CD4-positive, alpha-beta T cell (primary cell): ENCODE results near the gene COL11A1. TPM values are rescaled to one million over a fixed set of nuclear protein-coding genes. Genes with fewer than 3 reads are reported as not detected.

Experiments
- ATAC-seq: fragments of 200-7000 bp; cut with Tn5 transposase; one replicate; pipeline ENCODE4 v1.10.0; 2022; ENCODE audit warnings: mild to moderate bottlenecking; ENCODE audit not compliant: poor library complexity
- CTCF ChIA-PET: fragments of 350-600 bp; sonication (Branson Sonifier 250); formaldehyde crosslinking; loops from one replicate; lab custom pipeline; 2021; ENCODE audit warnings: antibody characterized with exemption, inconsistent platforms; lab: Charles Lee
- POLR2A ChIA-PET: fragments of 350-600 bp; sonication (Branson Sonifier 250); formaldehyde crosslinking; loops from one replicate; lab custom pipeline; 2021; ENCODE audit warnings: antibody characterized with exemption, inconsistent platforms; lab: Charles Lee
- DNase-seq, 14 experiments: peaks; one replicate each; pipeline ENCODE4 v3.0.0-alpha.2; 2013 to 2020; ENCODE audit warnings: mixed read lengths in 2 of 14
- H3K27ac ChIP-seq, 2 donors: one replicate each; pipeline versions ENCODE4 v1.5.1 to v1.7.0; 2013; ENCODE audit warnings: low read length in 2 of 2, low read depth in 1 of 2, mild to moderate bottlenecking in 1 of 2
- H3K27me3 ChIP-seq, 2 experiments: 1 replicate in 1 of 2; 2 replicates in 1 of 2; pipeline versions ENCODE4 v1.6.1 to v1.7.0; 2013; ENCODE audit warnings: low read length in 2 of 2, control low read depth in 1 of 2, mild to moderate bottlenecking in 1 of 2, moderate library complexity in 1 of 2; ENCODE audit not compliant: insufficient read depth in 2 of 2, control insufficient read depth in 1 of 2
- H3K36me3 ChIP-seq: one replicate; pipeline ENCODE4 v1.6.1; 2013; ENCODE audit warnings: low read length, control low read depth; ENCODE audit not compliant: insufficient read depth
- H3K4me1 ChIP-seq: one replicate; pipeline ENCODE4 v1.6.1; 2013; ENCODE audit warnings: low read length, control low read depth; ENCODE audit not compliant: insufficient read depth
- H3K4me3 ChIP-seq: one replicate; pipeline ENCODE4 v1.5.1; 2013; ENCODE audit warnings: mild to moderate bottlenecking, low read length, moderate library complexity
- H3K9me3 ChIP-seq, 2 experiments: 1 replicate in 1 of 2; 2 replicates in 1 of 2; pipeline versions ENCODE4 v1.6.1 to v1.7.0; 2013; ENCODE audit warnings: low read length in 2 of 2, mild to moderate bottlenecking in 2 of 2, control low read depth in 1 of 2, moderate library complexity in 1 of 2; ENCODE audit not compliant: control insufficient read depth in 1 of 2, insufficient read depth in 1 of 2
- H3K27ac Mint-ChIP-seq: one replicate; pipeline ENCODE4 v1.8.0; 2020; ENCODE audit warnings: mixed read lengths
- H3K27me3 Mint-ChIP-seq: one replicate; pipeline ENCODE4 v1.8.0; 2021; ENCODE audit warnings: mixed read lengths
- H3K36me3 Mint-ChIP-seq: one replicate; pipeline ENCODE4 v1.8.0; 2021; ENCODE audit warnings: low read depth, mixed read lengths
- H3K4me1 Mint-ChIP-seq: one replicate; pipeline ENCODE4 v1.8.0; 2021; ENCODE audit warnings: low read depth, mixed read lengths
- H3K4me3 Mint-ChIP-seq: one replicate; pipeline ENCODE4 v1.8.0; 2020; ENCODE audit warnings: mild to moderate bottlenecking, mixed read lengths
- H3K9me3 Mint-ChIP-seq: one replicate; pipeline ENCODE4 v1.8.0; 2020; ENCODE audit warnings: mixed read lengths
- CTCF ChIP-seq: fragments of 200-600 bp; IDR thresholded peaks from one replicate; pipeline ENCODE4 v1.8.0; 2022; ENCODE audit warnings: antibody characterized with exemption, mild to moderate bottlenecking
- intact Hi-C, 2 experiments: fragments of 100-400 bp; cut with DNase I in 1 of 2; cut with micrococcal nuclease in 1 of 2; formaldehyde crosslinking; loops; one replicate each; pipeline versions ENCODE4 v1.15.1 to v1.9.0; 2023 to 2025; cut with DNase I, micrococcal nuclease
- total RNA-seq, 174 experiments: library from RNA in 2 of 174; stranded (reverse) in 2 of 174; gene quantifications; one replicate each; pipeline ENCODE4 v1.2.3 and lab custom pipeline; 2021 to 2026

Gene COL11A1
- total RNA-seq, 2 experiments from 2014 or later, result not detected

GRCh38 chr1:102896286-102896685, 212.0 kb downstream of the COL11A1 start:
- Mint-ChIP-seq H3K27me3 (no peaks in the 10 kb centered on the region), H3K36me3 (no peaks in the 10 kb centered on the region), H3K9me3 (peaks cover 1% of the 10 kb centered on the region), H3K4me3 (no peak overlapping the region), H3K27ac (no peak overlapping the region), H3K4me1 (no peaks in the 10 kb centered on the region)
- DNase-seq (no peak), ATAC-seq (no peak)
- Histone ChIP-seq H3K9me3 (peaks cover 0 to 4% of the 10 kb centered on the region in 2 experiments), H3K4me3 (no peak overlapping the region), H3K36me3 (no peaks in the 10 kb centered on the region), H3K27ac (no peak overlapping the region), H3K4me1 (no peaks in the 10 kb centered on the region), H3K27me3 (no peaks in the 10 kb centered on the region)
- ChIA-PET CTCF (no interaction called here), POLR2A (no interaction called here)
- TF ChIP-seq CTCF, result no peak
- intact Hi-C loops, result no loop called here

- CTCF ChIA-PET, result no interaction called here
- no peak for TF ChIP-seq CTCF
- POLR2A ChIA-PET, result no interaction called here
- H3K4me3 ChIP-seq, result no peak overlapping the region
- H3K4me1 ChIP-seq, result no peaks in the 10 kb centered on the region
- no peaks in the 10 kb centered on the region for H3K27me3 ChIP-seq
- DNase-seq, result no peak
- no peaks in the 10 kb centered on the region for H3K36me3 Mint-ChIP-seq
- ATAC-seq, result no peak
- H3K27ac Mint-ChIP-seq, result no peak overlapping the region
- H3K27ac ChIP-seq, result no peak overlapping the region
- no peak overlapping the region for H3K4me3 Mint-ChIP-seq
- H3K4me1 Mint-ChIP-seq, result no peaks in the 10 kb centered on the region
- no peaks in the 10 kb centered on the region for H3K9me3 Mint-ChIP-seq
- no peaks in the 10 kb centered on the region for H3K27me3 Mint-ChIP-seq
- intact Hi-C loops, result no loop called here
- no peaks in the 10 kb centered on the region for H3K36me3 ChIP-seq
- H3K9me3 ChIP-seq, result no peaks in the 10 kb centered on the region
Measured at GRCh38 chr1:102891868-102892625, 216.3 kb downstream of the COL11A1 start.

GRCh38 chr1:102886638-102887037, 221.7 kb downstream of the COL11A1 start:
- Mint-ChIP-seq H3K27me3 (no peaks in the 10 kb centered on the region), H3K9me3 (peaks cover 5% of the 10 kb centered on the region), H3K4me3 (no peak overlapping the region), H3K36me3 (no peaks in the 10 kb centered on the region), H3K27ac (no peak overlapping the region), H3K4me1 (no peaks in the 10 kb centered on the region)
- no peak overlapping the region for H3K27ac ChIP-seq
- no peak overlapping the region for H3K4me3 ChIP-seq
- H3K9me3 ChIP-seq, result no peaks in the 10 kb centered on the region
- intact Hi-C loops, result no loop called here
- CTCF ChIA-PET, result no interaction called here
- POLR2A ChIA-PET, result no interaction called here
- DNase-seq, result no peak
- H3K36me3 ChIP-seq, result no peaks in the 10 kb centered on the region
- no peaks in the 10 kb centered on the region for H3K27me3 ChIP-seq
- ATAC-seq, result no peak
- no peak for TF ChIP-seq CTCF
- H3K4me1 ChIP-seq, result no peaks in the 10 kb centered on the region
